Smooth muscle cell (in vitro differentiated cells): ENCODE measurements around the gene MOSPD3. TPM values are rescaled to one million over a fixed set of nuclear protein-coding genes. Genes with fewer than 3 reads are reported as not detected.

Source experiments
- DNase-seq: peaks from one replicate; lab custom pipeline; 2025; ENCODE audit not compliant: unreplicated experiment; lab: John Stamatoyannopoulos, UW
- H2AFZ ChIP-seq: fragments of 200-600 bp; sonication (generic); 2 replicates; pipeline ENCODE4 v1.6.0; 2016; ENCODE audit warnings: antibody characterized with exemption, low read depth, mild to moderate bottlenecking
- H3F3A ChIP-seq: fragments of 200-600 bp; sonication (generic); 2 replicates; pipeline ENCODE4 v1.6.0; 2017; ENCODE audit warnings: antibody characterized with exemption, low read depth
- H3K27ac ChIP-seq: fragments of 200-600 bp; sonication (generic); 2 replicates; pipeline ENCODE4 v1.5.1; 2016; ENCODE audit warnings: low read depth, mild to moderate bottlenecking
- H3K27me3 ChIP-seq: fragments of 200-600 bp; sonication (generic); 2 replicates; pipeline ENCODE4 v1.6.1; 2016; ENCODE audit warnings: low read depth, mild to moderate bottlenecking
- H3K36me3 ChIP-seq: fragments of 200-600 bp; sonication (generic); 2 replicates; pipeline ENCODE4 v1.5.1; 2016; ENCODE audit warnings: low read depth
- H3K4me1 ChIP-seq: fragments of 200-600 bp; sonication (generic); 2 replicates; pipeline ENCODE4 v1.5.1; 2016; ENCODE audit warnings: low read depth
- H3K4me2 ChIP-seq: fragments of 200-600 bp; sonication (generic); 2 replicates; pipeline ENCODE4 v1.6.0; 2016; ENCODE audit warnings: mild to moderate bottlenecking
- H3K4me3 ChIP-seq: fragments of 200-600 bp; sonication (generic); 2 replicates; pipeline ENCODE4 v1.5.1; 2016; ENCODE audit warnings: mild to moderate bottlenecking
- H3K79me2 ChIP-seq: fragments of 200-600 bp; sonication (generic); 2 replicates; pipeline ENCODE4 v1.6.0; 2016; ENCODE audit warnings: low read depth, mild to moderate bottlenecking
- H3K9ac ChIP-seq: fragments of 200-600 bp; sonication (generic); 2 replicates; pipeline ENCODE4 v1.6.0; 2016; ENCODE audit warnings: low read depth
- H3K9me3 ChIP-seq: fragments of 200-600 bp; sonication (generic); replicated peaks from 2 replicates; pipeline ENCODE4 v1.5.1; 2016; ENCODE audit warnings: low read depth
- H4K20me1 ChIP-seq: fragments of 200-600 bp; sonication (generic); 2 replicates; pipeline ENCODE4 v1.6.0; 2016; ENCODE audit warnings: low read depth
- CTCF ChIP-seq: fragments of 200-600 bp; sonication (generic); IDR thresholded peaks from 2 replicates; pipeline ENCODE4 v1.5.1; 2017; ENCODE audit warnings: borderline replicate concordance, mild to moderate bottlenecking, antibody characterized with exemption; ENCODE audit not compliant: insufficient read depth, poor library complexity, severe bottlenecking
- WGBS: methylation state at CpG from one replicate; pipeline ENCODE4 v1.1.7; 2016; ENCODE audit warnings: low lambda C conversion rate; 5-methylcytosine and 5-hydroxymethylcytosine counted together
- polyA plus RNA-seq: library from polyadenylated mRNA; unstranded; fragments of >200 nt; fragmentation: Nextera tagmentation; extraction: Ambion mirVana; gene quantifications from 2 replicates; pipeline ENCODE4 v1.2.1, GENCODE V29; 2016
- total RNA-seq: library from RNA; depleted of rRNA; stranded (reverse); fragments of >200 nt; gene quantifications from 2 replicates; pipeline ENCODE4 v1.2.3, GENCODE V29; 2014

The MOSPD3 gene
- total and polyA plus RNA-seq, 2 experiments from 2014 or later, result 10.5 to 47.8 TPM

DNA sequence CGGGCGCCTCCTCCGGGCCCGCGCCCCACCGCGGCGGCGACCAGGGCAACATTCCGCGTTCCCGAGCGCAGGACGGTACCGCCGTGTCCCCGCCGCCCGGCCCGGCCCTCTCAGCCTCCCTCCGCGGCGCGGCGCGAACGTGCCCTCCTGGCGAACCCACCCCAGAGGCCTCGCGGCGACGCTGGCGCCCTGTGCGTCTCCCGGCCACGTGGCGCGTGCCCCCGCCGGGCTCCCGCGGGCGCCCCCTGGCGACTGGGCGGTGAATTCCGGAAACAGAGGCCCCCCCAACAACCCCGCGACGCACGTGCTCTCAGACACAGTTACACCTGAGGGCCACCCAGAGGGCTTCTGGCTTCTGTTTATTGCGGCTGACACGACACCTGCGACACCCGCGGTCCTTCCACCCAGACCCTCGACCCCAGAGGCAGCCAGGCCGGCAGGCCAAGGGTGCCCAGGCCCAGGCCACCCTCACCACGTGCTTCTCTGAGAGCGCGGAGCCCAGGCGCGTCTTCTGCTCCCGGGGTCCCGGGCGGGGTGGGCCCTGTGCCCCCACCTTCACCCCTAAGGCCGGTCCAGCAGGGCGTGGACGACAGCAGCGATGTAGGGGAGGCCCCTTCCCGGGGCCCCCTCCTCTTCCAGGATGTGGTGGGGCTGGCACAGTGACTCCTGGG lies 38.5 kb upstream of the MOSPD3 start, which contains the start of gene SAP25:
SAP25 (minus strand) TSS at position 210 of the 671 bp plus-strand sequence; CDS start at position 52, 158 bp downstream.
- Histone ChIP-seq H3K9ac (no peak within 1 kb of the TSS), H3K27ac (no peak within 1 kb of the TSS), H3F3A (no peaks in the 10 kb centered on the region), H3K9me3 (no peaks in the 10 kb centered on the region), H4K20me1 (no peaks in the 10 kb centered on the region), H3K4me1 (peaks cover 11% of the 10 kb centered on the region), H3K79me2 (no peaks in the 10 kb centered on the region), H3K4me3 (no peak within 1 kb of the TSS), H3K27me3 (peaks cover 7% of the 10 kb centered on the region), H3K4me2 (no peak within 1 kb of the TSS), H2AFZ (no peak within 1 kb of the TSS), H3K36me3 (no peaks in the 10 kb centered on the region)
- DNase-seq, result no peak
- TF ChIP-seq CTCF, result peak; percentile 34
- 87% methylated on average over 55 of the region's 70 CpGs for WGBS

DNA sequence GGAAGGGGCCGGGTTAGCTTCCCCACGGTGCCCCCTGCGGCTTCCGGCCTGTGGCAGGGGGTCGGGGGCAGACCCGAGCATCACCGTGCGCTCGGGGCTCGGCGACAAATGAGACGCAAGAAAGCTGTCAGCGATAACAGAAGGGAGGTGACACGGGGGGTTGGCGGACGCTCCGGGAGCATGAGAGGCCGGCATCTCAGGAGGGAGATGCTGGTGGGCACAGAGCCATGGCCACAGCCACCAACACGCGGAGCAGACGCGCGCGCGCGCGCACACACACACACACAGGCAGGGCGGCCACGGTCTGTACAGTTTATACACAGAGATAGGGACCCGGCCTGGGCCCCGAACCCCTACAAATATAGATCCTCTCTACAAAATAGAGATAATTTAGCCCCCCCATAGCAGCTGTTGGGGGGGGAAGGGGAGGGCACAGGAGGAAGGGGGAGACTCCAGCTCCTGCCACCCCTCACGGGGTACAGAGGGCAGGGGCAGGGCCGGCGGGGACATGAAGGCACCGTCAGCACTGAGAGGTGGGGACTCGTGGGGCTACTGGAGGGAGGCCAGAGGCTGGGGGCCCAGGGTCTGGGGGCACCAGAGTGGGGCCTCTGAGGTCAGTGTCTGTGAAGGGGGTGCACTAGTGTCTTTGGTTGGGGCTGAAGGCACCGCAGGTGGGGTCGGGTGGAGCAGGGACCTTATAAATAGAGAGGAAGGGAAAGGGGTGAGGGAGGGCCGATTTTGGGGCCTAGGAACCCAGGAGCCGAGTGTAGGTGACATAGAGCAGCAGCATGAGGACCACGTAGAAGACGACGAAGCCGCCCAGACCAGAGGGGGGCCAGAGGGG lies 37.8 kb upstream of the MOSPD3 start:
- Histone ChIP-seq H3K9me3 (no peaks in the 10 kb centered on the region), H3K27me3 (peaks cover 7% of the 10 kb centered on the region), H3K79me2 (no peaks in the 10 kb centered on the region), H3K4me1 (peaks cover 9% of the 10 kb centered on the region), H2AFZ (no peak overlapping the region), H3K36me3 (no peaks in the 10 kb centered on the region), H3K4me2 (no peak overlapping the region), H3K9ac (no peak overlapping the region), H3K27ac (no peak overlapping the region), H3F3A (no peaks in the 10 kb centered on the region), H3K4me3 (no peak overlapping the region), H4K20me1 (no peaks in the 10 kb centered on the region)
- WGBS, result 97% methylated on average over 39 of the region's 44 CpGs
- TF ChIP-seq CTCF, result no peak
- DNase-seq, result no peak

- no peak for DNase-seq
- TF ChIP-seq CTCF, result no peak
- H3K4me2 ChIP-seq, result no peak overlapping the region
- H3K79me2 ChIP-seq, result no peaks in the 10 kb centered on the region
- H3K36me3 ChIP-seq, result no peaks in the 10 kb centered on the region
- no peaks in the 10 kb centered on the region for H4K20me1 ChIP-seq
- H3K9ac ChIP-seq, result no peak overlapping the region
- H3K9me3 ChIP-seq, result no peaks in the 10 kb centered on the region
- no peak overlapping the region for H2AFZ ChIP-seq
- no peak overlapping the region for H3K27ac ChIP-seq
- peaks cover 7% of the 10 kb centered on the region for H3K27me3 ChIP-seq
- H3K4me3 ChIP-seq, result no peak overlapping the region
- WGBS, result 91% methylated on average over 14 of the region's 14 CpGs
- no peaks in the 10 kb centered on the region for H3F3A ChIP-seq
- H3K4me1 ChIP-seq, result peaks cover 2% of the 10 kb centered on the region
These were observed 37.1 kb upstream of the MOSPD3 start for GRCh38 chr7:100575206-100575631.
